ENCODE results near the gene LIN7A.

Gene LIN7A

GRCh38 chr12:80860206-80860605 is 77.5 kb downstream of the LIN7A start:
- Histone ChIP-seq H3K9ac (ENCODE audit: low read length in 2 of 2) (no peak overlapping the region), H3K36me3 (ENCODE audit: control insufficient read depth in 2 of 2, insufficient read depth in 2 of 2, low read length in 2 of 2) (no peaks in the 10 kb centered on the region), H3K27me3 (ENCODE audit: control insufficient read depth in 1 of 2, insufficient read depth in 2 of 2, low read length in 2 of 2) (no peaks in the 10 kb centered on the region), H3K4me1 (ENCODE audit: control insufficient read depth, insufficient read depth, low read length) (no peaks in the 10 kb centered on the region), H3K4me3 (ENCODE audit: low read length in 2 of 2) (no peak overlapping the region), H3K9me3 (ENCODE audit: control insufficient read depth in 2 of 2, low read length in 2 of 2) (no peaks in the 10 kb centered on the region), H3K27ac (ENCODE audit: low read length) (no peak overlapping the region)

GRCh38 chr12:80858356-80858755 is 79.4 kb downstream of the LIN7A start:
- Histone ChIP-seq H3K27ac (ENCODE audit: low read length) (no peak overlapping the region), H3K36me3 (ENCODE audit: control insufficient read depth in 2 of 2, insufficient read depth in 2 of 2, low read length in 2 of 2) (no peaks in the 10 kb centered on the region), H3K9me3 (ENCODE audit: control insufficient read depth in 2 of 2, low read length in 2 of 2) (no peaks in the 10 kb centered on the region), H3K4me1 (ENCODE audit: control insufficient read depth, insufficient read depth, low read length) (no peaks in the 10 kb centered on the region), H3K4me3 (ENCODE audit: low read length in 2 of 2) (no peak overlapping the region), H3K27me3 (ENCODE audit: control insufficient read depth in 1 of 2, insufficient read depth in 2 of 2, low read length in 2 of 2) (no peaks in the 10 kb centered on the region), H3K9ac (ENCODE audit: low read length in 2 of 2) (no peak overlapping the region)

- H3K9ac ChIP-seq (ENCODE audit: low read length in 2 of 2): no peak overlapping the region
- no peak overlapping the region for H3K27ac ChIP-seq (ENCODE audit: low read length)
- no peaks in the 10 kb centered on the region for H3K27me3 ChIP-seq (ENCODE audit: control insufficient read depth in 1 of 2, insufficient read depth in 2 of 2, low read length in 2 of 2)
- no peaks in the 10 kb centered on the region for H3K9me3 ChIP-seq (ENCODE audit: control insufficient read depth in 2 of 2, low read length in 2 of 2)
- H3K36me3 ChIP-seq (ENCODE audit: control insufficient read depth in 2 of 2, insufficient read depth in 2 of 2, low read length in 2 of 2): no peaks in the 10 kb centered on the region
- no peaks in the 10 kb centered on the region for H3K4me1 ChIP-seq (ENCODE audit: control insufficient read depth, insufficient read depth, low read length)
- H3K4me3 ChIP-seq (ENCODE audit: low read length in 2 of 2): no peak overlapping the region
Measured at GRCh38 chr12:80857311-80857710, 80.4 kb downstream of the LIN7A start.

GRCh38 chr12:80849337-80849736 is 88.4 kb downstream of the LIN7A start:
- H3K9me3 ChIP-seq (ENCODE audit: control insufficient read depth in 2 of 2, low read length in 2 of 2): no peaks in the 10 kb centered on the region
- no peaks in the 10 kb centered on the region for H3K27me3 ChIP-seq (ENCODE audit: control insufficient read depth in 1 of 2, insufficient read depth in 2 of 2, low read length in 2 of 2)

GRCh38 chr12:80848858-80849257 is 88.9 kb downstream of the LIN7A start:
- H3K9me3 ChIP-seq (ENCODE audit: control insufficient read depth in 2 of 2, low read length in 2 of 2): no peaks in the 10 kb centered on the region
- no peak overlapping the region for H3K9ac ChIP-seq (ENCODE audit: low read length in 2 of 2)
- no peaks in the 10 kb centered on the region for H3K36me3 ChIP-seq (ENCODE audit: control insufficient read depth in 2 of 2, insufficient read depth in 2 of 2, low read length in 2 of 2)
- H3K4me1 ChIP-seq (ENCODE audit: control insufficient read depth, insufficient read depth, low read length): no peaks in the 10 kb centered on the region
- H3K4me3 ChIP-seq (ENCODE audit: low read length in 2 of 2): no peak overlapping the region
- H3K27me3 ChIP-seq (ENCODE audit: control insufficient read depth in 1 of 2, insufficient read depth in 2 of 2, low read length in 2 of 2): no peaks in the 10 kb centered on the region
- no peak overlapping the region for H3K27ac ChIP-seq (ENCODE audit: low read length)

More at GRCh38 chr12:80849337-80849736, 88.4 kb downstream of the LIN7A start:
- H3K4me1 ChIP-seq (ENCODE audit: control insufficient read depth, insufficient read depth, low read length): no peaks in the 10 kb centered on the region
- H3K4me3 ChIP-seq (ENCODE audit: low read length in 2 of 2): no peak overlapping the region
- no peak overlapping the region for H3K9ac ChIP-seq (ENCODE audit: low read length in 2 of 2)
- no peaks in the 10 kb centered on the region for H3K36me3 ChIP-seq (ENCODE audit: control insufficient read depth in 2 of 2, insufficient read depth in 2 of 2, low read length in 2 of 2)
- no peak overlapping the region for H3K27ac ChIP-seq (ENCODE audit: low read length)

GRCh38 chr12:80847575-80847974 is 90.2 kb downstream of the LIN7A start:
- Histone ChIP-seq H3K4me1 (ENCODE audit: control insufficient read depth, insufficient read depth, low read length) (no peaks in the 10 kb centered on the region), H3K9me3 (ENCODE audit: control insufficient read depth in 2 of 2, low read length in 2 of 2) (no peaks in the 10 kb centered on the region), H3K36me3 (ENCODE audit: control insufficient read depth in 2 of 2, insufficient read depth in 2 of 2, low read length in 2 of 2) (no peaks in the 10 kb centered on the region), H3K4me3 (ENCODE audit: low read length in 2 of 2) (no peak overlapping the region), H3K27me3 (ENCODE audit: control insufficient read depth in 1 of 2, insufficient read depth in 2 of 2, low read length in 2 of 2) (no peaks in the 10 kb centered on the region), H3K27ac (ENCODE audit: low read length) (no peak overlapping the region), H3K9ac (ENCODE audit: low read length in 2 of 2) (no peak overlapping the region)

- Histone ChIP-seq H3K4me3 (ENCODE audit: low read length in 2 of 2) (no peak overlapping the region), H3K27ac (ENCODE audit: low read length) (no peak overlapping the region), H3K9ac (ENCODE audit: low read length in 2 of 2) (no peak overlapping the region), H3K36me3 (ENCODE audit: control insufficient read depth in 2 of 2, insufficient read depth in 2 of 2, low read length in 2 of 2) (no peaks in the 10 kb centered on the region), H3K4me1 (ENCODE audit: control insufficient read depth, insufficient read depth, low read length) (no peaks in the 10 kb centered on the region), H3K9me3 (ENCODE audit: control insufficient read depth in 2 of 2, low read length in 2 of 2) (no peaks in the 10 kb centered on the region), H3K27me3 (ENCODE audit: control insufficient read depth in 1 of 2, insufficient read depth in 2 of 2, low read length in 2 of 2) (no peaks in the 10 kb centered on the region)
Measured at GRCh38 chr12:80846952-80847351, 90.8 kb downstream of the LIN7A start.

- H3K36me3 ChIP-seq (ENCODE audit: control insufficient read depth in 2 of 2, insufficient read depth in 2 of 2, low read length in 2 of 2): no peaks in the 10 kb centered on the region
- H3K9ac ChIP-seq (ENCODE audit: low read length in 2 of 2): no peak overlapping the region
- H3K27me3 ChIP-seq (ENCODE audit: control insufficient read depth in 1 of 2, insufficient read depth in 2 of 2, low read length in 2 of 2): no peaks in the 10 kb centered on the region
- H3K27ac ChIP-seq (ENCODE audit: low read length): no peak overlapping the region
- H3K9me3 ChIP-seq (ENCODE audit: control insufficient read depth in 2 of 2, low read length in 2 of 2): no peaks in the 10 kb centered on the region
- no peaks in the 10 kb centered on the region for H3K4me1 ChIP-seq (ENCODE audit: control insufficient read depth, insufficient read depth, low read length)
- H3K4me3 ChIP-seq (ENCODE audit: low read length in 2 of 2): no peak overlapping the region
Measured at GRCh38 chr12:80845639-80846038, 92.1 kb downstream of the LIN7A start.

- no peak overlapping the region for H3K27ac ChIP-seq (ENCODE audit: low read length)
- H3K4me3 ChIP-seq (ENCODE audit: low read length in 2 of 2): no peak overlapping the region
- H3K27me3 ChIP-seq (ENCODE audit: control insufficient read depth in 1 of 2, insufficient read depth in 2 of 2, low read length in 2 of 2): no peaks in the 10 kb centered on the region
- no peaks in the 10 kb centered on the region for H3K9me3 ChIP-seq (ENCODE audit: control insufficient read depth in 2 of 2, low read length in 2 of 2)
- no peaks in the 10 kb centered on the region for H3K36me3 ChIP-seq (ENCODE audit: control insufficient read depth in 2 of 2, insufficient read depth in 2 of 2, low read length in 2 of 2)
- no peaks in the 10 kb centered on the region for H3K4me1 ChIP-seq (ENCODE audit: control insufficient read depth, insufficient read depth, low read length)
- H3K9ac ChIP-seq (ENCODE audit: low read length in 2 of 2): no peak overlapping the region
Measured at GRCh38 chr12:80843969-80844368, 93.8 kb downstream of the LIN7A start.

GRCh38 chr12:80838708-80839107 is 99.0 kb downstream of the LIN7A start:
- Histone ChIP-seq H3K9ac (ENCODE audit: low read length in 2 of 2) (no peak overlapping the region), H3K9me3 (ENCODE audit: control insufficient read depth in 2 of 2, low read length in 2 of 2) (no peaks in the 10 kb centered on the region), H3K36me3 (ENCODE audit: control insufficient read depth in 2 of 2, insufficient read depth in 2 of 2, low read length in 2 of 2) (no peaks in the 10 kb centered on the region), H3K27me3 (ENCODE audit: control insufficient read depth in 1 of 2, insufficient read depth in 2 of 2, low read length in 2 of 2) (no peaks in the 10 kb centered on the region), H3K4me3 (ENCODE audit: low read length in 2 of 2) (no peak overlapping the region), H3K4me1 (ENCODE audit: control insufficient read depth, insufficient read depth, low read length) (no peaks in the 10 kb centered on the region), H3K27ac (ENCODE audit: low read length) (no peak overlapping the region)

- no peaks in the 10 kb centered on the region for H3K27me3 ChIP-seq (ENCODE audit: control insufficient read depth in 1 of 2, insufficient read depth in 2 of 2, low read length in 2 of 2)
- H3K36me3 ChIP-seq (ENCODE audit: control insufficient read depth in 2 of 2, insufficient read depth in 2 of 2, low read length in 2 of 2): no peaks in the 10 kb centered on the region
- H3K9ac ChIP-seq (ENCODE audit: low read length in 2 of 2): no peak overlapping the region
- no peak overlapping the region for H3K27ac ChIP-seq (ENCODE audit: low read length)
- no peaks in the 10 kb centered on the region for H3K9me3 ChIP-seq (ENCODE audit: control insufficient read depth in 2 of 2, low read length in 2 of 2)
- no peak overlapping the region for H3K4me3 ChIP-seq (ENCODE audit: low read length in 2 of 2)
- H3K4me1 ChIP-seq (ENCODE audit: control insufficient read depth, insufficient read depth, low read length): no peaks in the 10 kb centered on the region
Measured at GRCh38 chr12:80838024-80838658, 99.6 kb downstream of the LIN7A start.

Data from stomach smooth muscle (tissue), 2 donors.